ENCODE measurements around the gene KCTD21.

KCTD21 gene

GRCh38 chr11:78138694-78139421 lies 49.6 kb downstream of the KCTD21 start:
- ChIA-PET CTCF (interaction anchor here (1.0 kb wide), 1 partner anchor 9 kb away, joined by 3 read pairs; no protein-coding TSS in a partner anchor), POLR2A (interaction anchor here (0.8 to 1.9 kb wide), 16 partner anchors 8 to 436 kb away, joined by 3 to 23 read pairs (median 6); partner anchors contain the start of genes INTS4, KCTD21, NARS2 and NDUFC2)
- DNase-seq (ENCODE audit: extremely low spot score) = peak; percentile 30
- no peak for TF ChIP-seq HDGF (IDR thresholded peaks at IDR 0.05; ENCODE audit: borderline replicate concordance)

GRCh38 chr11:78138291-78138690 lies 50.1 kb downstream of the KCTD21 start:
- ChIA-PET POLR2A (interaction anchor here (1.5 to 1.9 kb wide), 6 partner anchors 8 to 436 kb away, joined by 5 to 23 read pairs (median 8); partner anchors contain the start of genes INTS4, KCTD21, NARS2 and USP35), CTCF (no interaction called here)

GRCh38 chr11:78132475-78132874 lies 56.0 kb downstream of the KCTD21 start:
- ChIA-PET CTCF (no interaction called here), POLR2A (no interaction called here)
- no peak for DNase-seq (ENCODE audit: extremely low spot score)
- TF ChIP-seq FOXK2 (IDR thresholded peaks at IDR 0.05) = no peak
- TF ChIP-seq TARDBP (IDR thresholded peaks at IDR 0.05) = no peak
- no peak for TF ChIP-seq ELF4 (IDR thresholded peaks at IDR 0.05)
- TF ChIP-seq CTBP1 (IDR thresholded peaks at IDR 0.05; ENCODE audit: borderline replicate concordance) = no peak

More at GRCh38 chr11:78138291-78138690, 50.1 kb downstream of the KCTD21 start:
- no peak for TF ChIP-seq FOXK2 (IDR thresholded peaks at IDR 0.05)
- no peak for TF ChIP-seq FOXM1 (IDR thresholded peaks at IDR 0.05; ENCODE audit: borderline replicate concordance)
- TF ChIP-seq PKNOX1 (IDR thresholded peaks at IDR 0.05) = no peak
- no peak for TF ChIP-seq CTBP1 (IDR thresholded peaks at IDR 0.05; ENCODE audit: borderline replicate concordance)
- TF ChIP-seq FOXA1 (IDR thresholded peaks at IDR 0.05) = no peak
- no peak for TF ChIP-seq BHLHE40 (IDR thresholded peaks at IDR 0.05; ENCODE audit: borderline replicate concordance)
- no peak for TF ChIP-seq ARNT (IDR thresholded peaks at IDR 0.05)
- TF ChIP-seq ELF4 (IDR thresholded peaks at IDR 0.05) = no peak
- no peak for TF ChIP-seq SP1 (IDR thresholded peaks at IDR 0.05)
- no peak for DNase-seq (ENCODE audit: extremely low spot score)

GRCh38 chr11:78131956-78132355 lies 56.5 kb downstream of the KCTD21 start:
- ChIA-PET POLR2A (interaction anchor here (2.7 kb wide), 1 partner anchor 7 kb away, joined by 11 read pairs; the partner anchor contains the start of gene ALG8), CTCF (interaction anchor here (0.6 kb wide), 1 partner anchor 288 kb away, joined by 5 read pairs; no protein-coding TSS in a partner anchor)
- DNase-seq (ENCODE audit: extremely low spot score) = no peak
- TF ChIP-seq LEF1 (IDR thresholded peaks at IDR 0.05; ENCODE audit: borderline replicate concordance) = no peak
- no peak for TF ChIP-seq FOXK2 (IDR thresholded peaks at IDR 0.05)
- no peak for TF ChIP-seq FOXA1 (IDR thresholded peaks at IDR 0.05)
- TF ChIP-seq ARNT (IDR thresholded peaks at IDR 0.05) = no peak
- TF ChIP-seq L3MBTL2 (conservative IDR thresholded peaks at IDR 0.05) = no peak

GRCh38 chr11:78127403-78127802 lies 61.0 kb downstream of the KCTD21 start:
- DNase-seq (ENCODE audit: extremely low spot score) = no peak
- CTCF ChIA-PET = no interaction called here
- TF ChIP-seq BHLHE40 (IDR thresholded peaks at IDR 0.05; ENCODE audit: borderline replicate concordance) (no peak), HDGF (IDR thresholded peaks at IDR 0.05; ENCODE audit: borderline replicate concordance) (no peak), SUZ12 (IDR thresholded peaks at IDR 0.05) (no peak), FOXM1 (IDR thresholded peaks at IDR 0.05; ENCODE audit: borderline replicate concordance) (no peak), TARDBP (IDR thresholded peaks at IDR 0.05) (no peak), LEF1 (IDR thresholded peaks at IDR 0.05; ENCODE audit: borderline replicate concordance) (no peak), NFRKB (IDR thresholded peaks at IDR 0.05) (no peak), FOXK2 (IDR thresholded peaks at IDR 0.05) (no peak), SP1 (IDR thresholded peaks at IDR 0.05) (no peak), CTBP1 (IDR thresholded peaks at IDR 0.05; ENCODE audit: borderline replicate concordance) (no peak)
- POLR2A ChIA-PET = no interaction called here

Measured in HEK293T (cell line).